HepG2 (cell line): ENCODE measurements around the gene DSCAM. TPM values are rescaled to one million over a fixed set of nuclear protein-coding genes. Genes with fewer than 3 reads are reported as not detected.

Experiments used
- ATAC-seq: fragments of 200-7000 bp; cut with Tn5 transposase; 3 replicates; pipeline ENCODE4 v1.9.1; 2020; ENCODE audit warnings: mild to moderate bottlenecking, moderate library complexity
- BruUV-seq: library from RNA; stranded (reverse); fragments of 400-500 nt; replicated peaks from 2 replicates; lab custom pipeline; 2021; lab: Mats Ljungman, UMichigan
- CTCF ChIA-PET: fragments of 300-600 bp; formaldehyde crosslinking; extraction: SDS; loops from one replicate; lab custom pipeline; 2021; ENCODE audit warnings: low total read pairs, inconsistent platforms, low intra/inter-chr PET ratio; lab: Yijun Ruan, JAX
- POLR2A ChIA-PET: fragments of 350-600 bp; sonication (Branson Sonifier 250); formaldehyde crosslinking; loops from one replicate; lab custom pipeline; 2020; ENCODE audit warnings: antibody characterized with exemption, inconsistent platforms; lab: Yijun Ruan, JAX
- DNase-seq: peaks from one replicate; pipeline ENCODE4 v3.0.0-alpha.2; 2015; ENCODE audit warnings: low spot score
- FAIRE-seq: peaks from 3 replicates; lab custom pipeline; 2011; peaks lifted over from hg19 to GRCh38; lab: Jason Lieb, UNC
- H2AFZ ChIP-seq: one replicate; pipeline ENCODE4 v1.6.1; 2011; ENCODE audit warnings: low read length, inconsistent platforms
- H3K27ac ChIP-seq: fragments of 300-600 bp; 3 replicates; pipeline ENCODE4 v1.8.0; 2011; ENCODE audit warnings: mixed run types, mild to moderate bottlenecking, mixed read lengths, low read length, inconsistent platforms; ENCODE audit not compliant: insufficient read depth; ENCODE audit errors: extremely low read length
- H3K27me3 ChIP-seq, 2 experiments: fragments of 200-600 bp in 1 of 2; 2 replicates in 1 of 2; 3 replicates in 1 of 2; pipeline versions ENCODE4 v1.6.0 to v1.8.0; 2011; ENCODE audit warnings: low read length in 2 of 2, mild to moderate bottlenecking in 2 of 2, moderate library complexity in 2 of 2, inconsistent platforms in 1 of 2; ENCODE audit not compliant: insufficient read depth in 2 of 2, control insufficient read depth in 1 of 2
- H3K36me3 ChIP-seq, 2 experiments: fragments of 200-600 bp in 1 of 2; replicated peaks in 1 of 2; 2 replicates in 1 of 2; 3 replicates in 1 of 2; pipeline versions ENCODE4 v1.5.1 to v1.8.0; 2011; ENCODE audit warnings: low read length in 2 of 2, inconsistent platforms in 1 of 2; ENCODE audit not compliant: insufficient read depth in 2 of 2, control insufficient read depth in 1 of 2
- H3K4me1 ChIP-seq: 2 replicates; pipeline ENCODE4 v1.5.1; 2012; ENCODE audit warnings: low read length, inconsistent platforms; ENCODE audit not compliant: insufficient read depth
- H3K4me2 ChIP-seq: 2 replicates; pipeline ENCODE4 v1.6.0; 2011; ENCODE audit warnings: low read depth, low read length, inconsistent platforms
- H3K4me3 ChIP-seq, 3 experiments: fragments of 200-600 bp in 1 of 3; sonication (generic), shearing (Covaris generic) in 1 of 3; replicated peaks in 1 of 3; 2 replicates each; pipeline ENCODE4 v1.5.1; 2011 to 2016; ENCODE audit warnings: low read length in 3 of 3, inconsistent platforms in 2 of 3, low read depth in 2 of 3, mild to moderate bottlenecking in 2 of 3, control low read depth in 1 of 3, mixed read lengths in 1 of 3; ENCODE audit not compliant: insufficient read depth in 1 of 3
- H3K79me2 ChIP-seq: one replicate; pipeline ENCODE4 v1.6.1; 2011; ENCODE audit warnings: low read length, inconsistent platforms; ENCODE audit not compliant: insufficient read depth
- H3K9ac ChIP-seq: 2 replicates; pipeline ENCODE4 v1.6.0; 2011; ENCODE audit warnings: mild to moderate bottlenecking, low read depth, low read length, inconsistent platforms; ENCODE audit not compliant: insufficient read depth
- H3K9me3 ChIP-seq: 2 replicates; pipeline ENCODE4 v1.5.1; 2012; ENCODE audit warnings: mild to moderate bottlenecking, low read length
- H4K20me1 ChIP-seq: 2 replicates; pipeline ENCODE4 v1.6.0; 2011; ENCODE audit warnings: inconsistent platforms, mild to moderate bottlenecking, low read length, moderate library complexity; ENCODE audit not compliant: insufficient read depth
- GATAD1 ChIP-seq: IDR thresholded peaks from 2 replicates; pipeline ENCODE4 v1.6.1; 2016; ENCODE audit warnings: missing genetic modification reagents, missing compliant biosample characterization
- JARID2 ChIP-seq: sonication (generic); formaldehyde crosslinking; IDR thresholded peaks from 2 replicates; pipeline ENCODE4 v1.8.1; 2023; ENCODE audit warnings: missing genetic modification reagents, inconsistent platforms; ENCODE audit not compliant: insufficient replicate concordance
- JDP2 ChIP-seq: sonication (generic); formaldehyde crosslinking; IDR thresholded peaks from 2 replicates; pipeline ENCODE4 v1.8.1; 2022; ENCODE audit warnings: missing genetic modification reagents, borderline replicate concordance
- PHF20 ChIP-seq: sonication (generic); formaldehyde crosslinking; IDR thresholded peaks from 2 replicates; pipeline ENCODE4 v1.5.0; 2020; ENCODE audit warnings: mild to moderate bottlenecking, missing genetic modification reagents
- TOPORS ChIP-seq: sonication (generic); formaldehyde crosslinking; IDR thresholded peaks from 2 replicates; pipeline ENCODE4 v1.8.0; 2023; ENCODE audit warnings: mild to moderate bottlenecking, missing genetic modification reagents
- ZC3H13 ChIP-seq: sonication (generic); formaldehyde crosslinking; IDR thresholded peaks from 2 replicates; pipeline ENCODE4 v1.8.1; 2023; ENCODE audit warnings: mild to moderate bottlenecking, missing genetic modification reagents, moderate library complexity
- ZNF546 ChIP-seq: sonication (generic); formaldehyde crosslinking; conservative IDR thresholded peaks from 2 replicates; pipeline ENCODE4 v1.8.1; 2023; ENCODE audit warnings: mild to moderate bottlenecking, missing genetic modification reagents
- ZNF563 ChIP-seq: sonication (generic); formaldehyde crosslinking; IDR thresholded peaks from 2 replicates; pipeline ENCODE4 v1.8.0; 2022; ENCODE audit warnings: mild to moderate bottlenecking, moderate library complexity, missing genetic modification reagents
- ZNF572 ChIP-seq: sonication (generic); formaldehyde crosslinking; IDR thresholded peaks from 2 replicates; pipeline ENCODE4 v1.5.1; 2020; ENCODE audit warnings: mild to moderate bottlenecking, missing genetic modification reagents
- ZNF777 ChIP-seq: sonication (generic); formaldehyde crosslinking; IDR thresholded peaks from 2 replicates; pipeline ENCODE4 v1.4.0; 2020; ENCODE audit warnings: missing genetic modification reagents
- WGBS: methylation state at CpG from one replicate; pipeline ENCODE4 v1.1.6; 2017; ENCODE audit warnings: low lambda C conversion rate; 5-methylcytosine and 5-hydroxymethylcytosine counted together
- in situ Hi-C: cut with HindIII; loops from 2 replicates; pipeline ENCODE4 v1.10.0; 2017; ENCODE audit warnings: low pct_unique_long_range_greater_than_20kb; ENCODE audit not compliant: extremely low pct_ligation_motif_present
- intact Hi-C: fragments of 100-400 bp; cut with micrococcal nuclease; formaldehyde crosslinking; loops from one replicate; pipeline ENCODE4 v1.10.0; 2022; ENCODE audit not compliant: unreplicated experiment
- polyA plus RNA-seq, 8 experiments: library from polyadenylated mRNA; depleted of rRNA in 3 of 8; stranded (reverse) in 7 of 8; unstranded in 1 of 8; fragments of >200 nt; fragmentation: Illumina TruSeq in 4 of 8; extraction: Trizol in 4 of 8; gene quantifications; 2 replicates each; pipeline versions ENCODE4 v1.2.1 to v1.2.3, GENCODE V29; 2011 to 2016; ENCODE audit warnings: low read depth in 4 of 8, missing spikeins in 1 of 8, mixed read lengths in 1 of 8; ENCODE audit not compliant: insufficient read depth in 1 of 8
- total RNA-seq, 5 experiments: library from RNA; depleted of rRNA; stranded (reverse); fragments of >200 nt; fragmentation: Illumina TruSeq; extraction: Trizol; gene quantifications; 2 replicates each; pipeline ENCODE4 v1.2.3, GENCODE V29; 2016; ENCODE audit warnings: low read depth in 1 of 5
- TF ChIP-seq, protein P1 (sequence below): sonication (generic); formaldehyde crosslinking; IDR thresholded peaks from 2 replicates; pipeline ENCODE4 v1.8.1; 2022; ENCODE audit warnings: low read depth, mild to moderate bottlenecking, missing genetic modification reagents
- TF ChIP-seq, protein P2 (sequence below): sonication (generic); formaldehyde crosslinking; IDR thresholded peaks from 2 replicates; pipeline ENCODE4 v1.8.0; 2023; ENCODE audit warnings: mild to moderate bottlenecking, missing genetic modification reagents
- TF ChIP-seq, protein P3 (sequence below): sonication (generic); formaldehyde crosslinking; IDR thresholded peaks from 2 replicates; pipeline ENCODE4 v1.5.1; 2020; ENCODE audit warnings: mild to moderate bottlenecking, missing genetic modification reagents, moderate library complexity

The DSCAM gene
- total and polyA plus RNA-seq, 2 of the 13 experiments (the other 11 are each of a cell fraction or from before 2014, with no cell fraction given) = not detected

DNA sequence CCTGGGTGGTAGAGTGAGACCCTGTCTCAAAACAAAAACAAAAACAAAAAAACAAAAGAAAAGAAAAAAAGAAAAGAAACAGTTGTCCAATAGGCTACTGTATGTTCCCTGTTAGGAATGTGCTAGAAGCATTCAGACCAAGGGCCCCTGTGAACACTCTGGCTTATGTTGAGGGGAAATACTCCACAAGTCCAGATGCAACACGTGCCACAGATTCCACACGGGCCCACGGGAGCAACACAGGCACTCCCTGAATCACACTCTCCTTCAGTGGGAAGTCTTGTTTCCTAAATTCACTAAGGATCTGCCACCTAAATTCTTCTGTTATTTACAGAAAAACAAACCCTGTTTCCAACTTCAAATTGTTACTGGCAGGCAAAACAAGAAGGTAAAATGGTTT is 688.6 kb downstream of the DSCAM start:
- in situ Hi-C loops = no loop called here
- no TSS peak for BruUV-seq
- Histone ChIP-seq H2AFZ (no peak overlapping the region), H3K27me3 (no peaks in the 10 kb centered on the region), H3K4me2 (no peak overlapping the region), H3K4me3 (no peak overlapping the region), H4K20me1 (no peaks in the 10 kb centered on the region), H3K4me1 (no peaks in the 10 kb centered on the region), H3K9ac (no peak overlapping the region), H3K9me3 (peaks cover 86% of the 10 kb centered on the region), H3K27ac (no peak overlapping the region), H3K36me3 (no peaks in the 10 kb centered on the region)
- intact Hi-C loops = no loop called here
- FAIRE-seq (no peak), DNase-seq (no peak), ATAC-seq (no peak)
- ChIA-PET CTCF (no interaction called here), POLR2A (no interaction called here)
- WGBS = 0% methylated on average over 2 of the region's 3 CpGs
- TF ChIP-seq ZNF546 (CRISPR knock-in tag) (no peak), TOPORS (no peak), JDP2 (CRISPR knock-in tag) (no peak), ZNF777 (CRISPR knock-in tag) (no peak), PHF20 (no peak), GATAD1 (CRISPR knock-in tag) (no peak), JARID2 (CRISPR knock-in tag) (no peak), ZNF563 (CRISPR knock-in tag) (no peak), ZC3H13 (CRISPR knock-in tag) (no peak), ZNF572 (CRISPR knock-in tag) (no peak)
- TF ChIP-seq, protein P1, sequence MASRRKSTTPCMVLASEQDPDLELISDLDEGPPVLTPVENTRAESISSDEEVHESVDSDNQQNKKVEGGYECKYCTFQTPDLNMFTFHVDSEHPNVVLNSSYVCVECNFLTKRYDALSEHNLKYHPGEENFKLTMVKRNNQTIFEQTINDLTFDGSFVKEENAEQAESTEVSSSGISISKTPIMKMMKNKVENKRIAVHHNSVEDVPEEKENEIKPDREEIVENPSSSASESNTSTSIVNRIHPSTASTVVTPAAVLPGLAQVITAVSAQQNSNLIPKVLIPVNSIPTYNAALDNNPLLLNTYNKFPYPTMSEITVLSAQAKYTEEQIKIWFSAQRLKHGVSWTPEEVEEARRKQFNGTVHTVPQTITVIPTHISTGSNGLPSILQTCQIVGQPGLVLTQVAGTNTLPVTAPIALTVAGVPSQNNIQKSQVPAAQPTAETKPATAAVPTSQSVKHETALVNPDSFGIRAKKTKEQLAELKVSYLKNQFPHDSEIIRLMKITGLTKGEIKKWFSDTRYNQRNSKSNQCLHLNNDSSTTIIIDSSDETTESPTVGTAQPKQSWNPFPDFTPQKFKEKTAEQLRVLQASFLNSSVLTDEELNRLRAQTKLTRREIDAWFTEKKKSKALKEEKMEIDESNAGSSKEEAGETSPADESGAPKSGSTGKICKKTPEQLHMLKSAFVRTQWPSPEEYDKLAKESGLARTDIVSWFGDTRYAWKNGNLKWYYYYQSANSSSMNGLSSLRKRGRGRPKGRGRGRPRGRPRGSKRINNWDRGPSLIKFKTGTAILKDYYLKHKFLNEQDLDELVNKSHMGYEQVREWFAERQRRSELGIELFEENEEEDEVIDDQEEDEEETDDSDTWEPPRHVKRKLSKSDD = no peak
- TF ChIP-seq, protein P2, sequence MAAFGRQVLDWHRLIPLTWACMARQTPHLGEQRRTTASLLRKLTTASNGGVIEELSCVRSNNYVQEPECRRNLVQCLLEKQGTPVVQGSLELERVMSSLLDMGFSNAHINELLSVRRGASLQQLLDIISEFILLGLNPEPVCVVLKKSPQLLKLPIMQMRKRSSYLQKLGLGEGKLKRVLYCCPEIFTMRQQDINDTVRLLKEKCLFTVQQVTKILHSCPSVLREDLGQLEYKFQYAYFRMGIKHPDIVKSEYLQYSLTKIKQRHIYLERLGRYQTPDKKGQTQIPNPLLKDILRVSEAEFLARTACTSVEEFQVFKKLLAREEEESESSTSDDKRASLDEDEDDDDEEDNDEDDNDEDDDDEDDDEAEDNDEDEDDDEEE = no peak
- TF ChIP-seq, protein P3, sequence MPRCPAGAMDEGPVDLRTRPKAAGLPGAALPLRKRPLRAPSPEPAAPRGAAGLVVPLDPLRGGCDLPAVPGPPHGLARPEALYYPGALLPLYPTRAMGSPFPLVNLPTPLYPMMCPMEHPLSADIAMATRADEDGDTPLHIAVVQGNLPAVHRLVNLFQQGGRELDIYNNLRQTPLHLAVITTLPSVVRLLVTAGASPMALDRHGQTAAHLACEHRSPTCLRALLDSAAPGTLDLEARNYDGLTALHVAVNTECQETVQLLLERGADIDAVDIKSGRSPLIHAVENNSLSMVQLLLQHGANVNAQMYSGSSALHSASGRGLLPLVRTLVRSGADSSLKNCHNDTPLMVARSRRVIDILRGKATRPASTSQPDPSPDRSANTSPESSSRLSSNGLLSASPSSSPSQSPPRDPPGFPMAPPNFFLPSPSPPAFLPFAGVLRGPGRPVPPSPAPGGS (CRISPR knock-in tag) = no peak
- TF ChIP-seq, all 625 proteins: peak for 0
- no peaks in the 10 kb centered on the region for H3K79me2 ChIP-seq
